Posterior cingulate gyrus (tissue), 11 donors: Measurements from ENCODE around the gene NAGLU.

Experiments
- DNase-seq, 10 donors: peaks; one replicate each; pipeline versions ENCODE4 v3.0.0 to v3.0.0-alpha.2; 2020 to 2021; ENCODE audit warnings: mixed read lengths in 3 of 10
- intact Hi-C: fragments of 100-400 bp; cut with DNase I; formaldehyde crosslinking; loops from one replicate; pipeline ENCODE4 v1.15.1; 2023

The NAGLU gene

DNA sequence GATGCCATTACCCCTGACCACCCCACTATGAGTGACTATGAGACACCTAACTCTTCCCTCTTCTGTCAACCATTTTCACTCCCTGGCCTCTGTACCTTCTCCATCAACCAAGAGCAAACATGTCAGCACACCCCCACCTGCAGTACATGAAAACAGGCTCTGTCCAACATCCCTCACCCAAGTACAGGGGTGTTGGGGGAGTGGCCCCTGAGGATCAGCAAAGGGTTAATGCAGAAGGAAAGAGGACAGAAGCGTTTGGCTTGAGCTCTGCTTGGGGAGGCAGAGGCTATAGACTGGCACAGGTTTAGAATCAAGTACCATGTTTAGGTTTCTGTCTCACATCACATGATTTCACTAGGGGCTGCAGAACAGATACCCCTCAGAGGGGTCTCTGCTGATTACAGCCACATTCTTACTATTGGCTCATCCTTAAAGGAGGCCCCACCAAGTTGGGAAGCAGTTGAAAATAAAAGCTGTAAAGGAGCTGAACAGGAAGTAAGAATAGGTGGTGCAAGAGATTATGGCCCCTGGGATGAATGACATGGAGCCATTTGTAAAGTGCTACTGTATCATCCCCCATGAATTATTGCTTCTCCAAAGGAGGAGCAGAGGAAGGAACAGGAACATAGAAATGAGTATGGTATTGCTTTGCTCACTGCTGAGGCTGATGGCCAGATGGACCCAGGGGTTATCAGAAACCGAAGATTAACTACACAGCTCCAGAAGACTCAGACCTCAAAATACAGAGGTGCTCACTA is 43.9 kb downstream of the NAGLU start:
- DNase-seq = no peak
- intact Hi-C loops = no loop called here

DNA sequence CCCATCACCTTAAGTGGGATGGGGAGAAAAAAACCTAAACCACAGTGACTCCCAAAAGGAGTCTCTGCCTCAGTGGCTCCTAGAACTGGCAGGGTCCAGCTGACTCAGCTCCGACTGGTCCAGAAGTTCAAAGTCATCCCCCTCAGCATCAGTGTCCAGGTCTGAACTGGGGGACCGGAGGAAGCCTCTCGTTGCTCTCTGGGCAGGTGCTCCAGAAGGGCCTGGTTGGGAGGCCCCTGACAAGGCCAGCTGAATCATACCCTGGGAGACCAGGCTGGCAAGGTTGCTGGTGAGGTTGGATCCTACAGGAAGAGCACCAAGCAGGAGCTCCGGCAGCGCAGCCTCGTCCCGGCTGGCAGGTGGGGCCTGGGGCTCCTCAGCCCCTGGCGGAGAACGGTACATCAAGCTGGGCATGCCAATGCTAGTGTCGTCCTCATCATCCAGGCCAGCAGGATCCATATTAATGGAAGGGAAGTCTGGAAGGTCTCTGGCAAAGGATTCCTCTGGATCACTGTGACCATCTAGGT is 45.8 kb downstream of the NAGLU start:
- no peak for DNase-seq
- intact Hi-C loops = no loop called here

DNA sequence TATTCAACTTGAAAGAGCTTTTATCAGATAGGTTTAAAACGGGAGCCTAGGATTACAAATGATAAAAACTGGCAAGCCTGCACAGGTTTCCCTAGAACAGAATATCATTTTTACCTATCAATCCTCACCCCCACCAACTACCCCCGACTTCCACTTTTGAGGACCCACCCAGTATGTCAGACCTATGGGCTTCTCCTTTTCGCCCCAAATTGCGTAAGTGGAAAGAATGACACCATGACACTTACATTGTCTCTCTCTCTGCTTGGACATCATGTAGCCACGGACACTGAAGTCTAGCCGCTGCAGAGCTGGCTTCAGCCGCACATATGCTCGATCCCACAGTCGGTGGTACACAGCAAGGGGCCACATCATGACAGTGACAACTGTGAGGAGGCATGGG is 48.8 kb downstream of the NAGLU start:
- intact Hi-C loops = no loop called here
- no peak for DNase-seq

DNA sequence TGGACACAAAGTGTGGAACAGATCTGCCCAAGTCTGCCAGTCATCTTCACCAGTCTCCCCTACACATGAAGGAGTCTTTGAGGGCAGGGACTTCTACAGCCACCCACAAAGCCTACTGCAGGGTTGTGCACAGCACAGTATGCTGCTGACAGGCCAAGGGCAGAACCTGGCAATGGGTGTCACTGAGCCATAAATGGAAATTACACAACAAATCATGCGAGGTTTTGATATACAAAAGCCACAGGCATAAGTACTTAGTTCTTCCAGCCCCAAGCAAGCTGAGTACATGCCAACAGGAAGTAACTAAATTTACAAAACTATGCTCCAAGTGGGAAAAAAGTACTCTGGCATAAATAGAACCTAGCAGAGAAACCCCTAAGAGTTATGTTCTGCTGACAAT is 49.3 kb downstream of the NAGLU start:
- intact Hi-C loops = no loop called here
- no peak for DNase-seq

DNA sequence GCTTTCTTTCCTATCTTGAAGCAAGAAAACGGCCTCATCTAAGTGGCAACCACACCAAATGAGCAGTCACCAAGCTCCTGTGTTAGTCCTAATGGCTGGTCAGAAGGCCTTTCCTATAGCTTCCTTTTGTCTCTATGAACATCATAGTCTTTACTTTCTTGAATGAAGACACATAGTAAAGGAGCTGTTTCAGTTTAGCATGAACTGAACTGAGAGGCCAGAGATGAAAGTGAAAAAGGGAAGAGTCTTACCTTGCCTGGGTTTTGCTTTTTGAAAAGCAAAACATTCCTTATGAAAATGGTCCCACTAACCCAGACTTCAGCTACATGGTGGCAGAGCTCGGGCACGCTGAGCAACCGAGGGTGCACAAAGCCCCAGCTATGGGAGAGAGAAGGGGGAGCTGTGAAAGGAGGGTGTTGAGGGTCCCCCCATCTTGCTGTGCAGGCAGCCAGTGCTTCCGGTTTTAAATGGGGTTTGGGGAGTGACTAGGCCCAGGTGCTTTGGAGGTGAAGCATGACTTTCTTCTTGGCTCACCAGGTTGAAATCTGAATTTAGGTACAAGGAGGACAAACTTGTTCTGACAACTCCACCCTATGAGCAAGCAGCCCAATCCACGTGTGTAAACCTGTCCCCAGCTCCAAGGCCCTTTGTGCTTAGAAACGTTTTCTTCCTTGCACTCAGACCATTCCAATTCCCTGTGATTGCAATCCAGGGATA is 50.6 kb downstream of the NAGLU start:
- intact Hi-C loops = no loop called here
- no peak for DNase-seq

DNA sequence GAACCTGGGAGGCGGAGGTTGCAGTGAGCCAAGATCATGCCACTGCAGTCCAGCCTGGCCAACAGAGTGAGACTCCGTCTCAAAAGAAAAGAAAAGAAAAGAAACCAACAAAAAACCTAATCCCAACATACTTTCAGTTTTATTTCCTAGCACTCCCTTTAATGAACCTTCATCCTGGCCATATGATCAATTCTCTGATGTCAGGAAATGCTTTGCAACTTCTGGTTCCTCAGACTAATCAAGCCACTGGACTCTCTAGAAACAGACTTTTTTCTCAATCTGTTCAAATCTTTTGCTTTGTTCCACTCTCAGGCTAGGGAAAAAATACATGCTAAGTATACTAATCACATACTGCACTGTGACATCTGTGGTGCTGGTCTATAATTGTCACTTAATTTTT is 54.8 kb downstream of the NAGLU start:
- DNase-seq = no peak
- intact Hi-C loops = no loop called here

DNA sequence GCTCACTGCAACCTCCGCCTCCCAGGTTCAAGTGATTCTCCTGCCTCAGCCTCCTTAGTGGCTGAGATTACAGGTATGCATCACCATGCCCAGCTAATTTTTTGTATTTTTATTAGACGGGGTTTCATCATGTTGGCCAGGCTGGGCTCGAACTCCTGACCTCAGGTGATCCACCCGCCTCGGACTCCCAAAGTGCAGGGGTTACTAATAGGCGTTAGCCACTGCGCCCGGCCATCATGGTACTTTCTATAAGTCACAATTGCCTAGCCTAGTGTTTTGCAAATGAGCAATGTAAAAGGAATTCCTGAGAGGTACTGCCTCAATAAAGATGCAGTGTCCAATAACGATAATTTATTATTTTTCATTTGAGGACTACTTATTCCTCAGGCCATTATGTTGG is 55.4 kb downstream of the NAGLU start:
- intact Hi-C loops = no loop called here

More for the DNA sequence above, 55.4 kb downstream of the NAGLU start:
- DNase-seq = no peak
